Vagina (tissue), 2 donors: Measurements from ENCODE around the gene EHMT1.

Source experiments
- POLR2A ChIP-seq, 2 donors: fragments of 450-650 bp; IDR thresholded peaks; one replicate each; pipeline ENCODE4 v1.6.1; 2017; ENCODE audit warnings: antibody characterized with exemption in 2 of 2, mild to moderate bottlenecking in 2 of 2, moderate library complexity in 2 of 2
- POLR2AphosphoS5 ChIP-seq, 2 donors: sonication (generic); formaldehyde crosslinking; IDR thresholded peaks; one replicate each; pipeline ENCODE4 v1.9.0; 2017; ENCODE audit warnings: antibody characterized with exemption in 2 of 2, mild to moderate bottlenecking in 2 of 2, low read depth in 1 of 2; ENCODE audit not compliant: insufficient read depth in 1 of 2
- TF ChIP-seq, protein P1 (sequence below), 3 experiments: fragments of 450-650 bp in 2 of 3; fragments of 200-600 bp in 1 of 3; sonication (generic) in 1 of 3; IDR thresholded peaks; one replicate each; pipeline ENCODE4 v1.5.1; 2017 to 2019; ENCODE audit warnings: antibody characterized with exemption in 3 of 3, mild to moderate bottlenecking in 2 of 3, moderate library complexity in 2 of 3

DNA sequence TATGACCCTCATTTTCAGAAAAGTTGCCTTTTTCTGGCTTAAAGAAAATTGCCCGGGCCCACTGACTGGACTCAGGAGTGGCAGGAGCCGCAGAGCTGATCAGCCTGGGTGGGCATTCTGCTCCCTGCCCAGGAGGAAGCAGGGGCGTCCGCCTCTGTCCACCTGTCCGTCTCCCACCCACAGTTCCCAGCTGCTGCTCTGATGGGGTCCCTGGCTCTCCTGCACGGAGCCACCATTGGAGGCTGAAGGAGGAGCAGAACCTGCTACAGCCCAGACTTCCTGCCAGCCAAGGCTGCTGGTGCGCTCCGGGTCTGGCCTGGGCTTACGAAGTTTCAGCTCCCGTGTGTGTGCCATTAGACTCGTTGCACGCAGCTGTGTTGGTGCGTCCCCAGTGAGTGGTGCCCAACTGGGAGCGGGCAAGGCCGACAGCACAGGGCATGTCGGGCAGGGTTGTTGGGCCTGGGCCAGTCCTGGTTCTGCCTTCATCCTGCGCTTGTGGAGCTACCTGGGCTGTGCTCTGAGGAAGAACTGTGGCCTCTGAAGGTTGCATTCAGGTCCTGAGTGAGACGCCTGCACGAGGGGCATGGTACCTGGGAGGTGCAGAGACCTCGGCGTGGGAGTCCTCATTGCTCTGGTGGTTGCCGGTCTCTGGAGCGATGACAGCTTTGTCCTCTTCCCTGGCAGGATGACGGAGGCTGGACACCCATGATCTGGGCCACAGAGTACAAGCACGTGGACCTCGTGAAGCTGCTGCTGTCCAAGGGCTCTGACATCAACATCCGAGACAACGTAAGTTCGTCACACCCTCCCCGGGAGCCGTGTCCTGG is 181.6 kb downstream of the EHMT1 start:
- TF ChIP-seq, protein P1, sequence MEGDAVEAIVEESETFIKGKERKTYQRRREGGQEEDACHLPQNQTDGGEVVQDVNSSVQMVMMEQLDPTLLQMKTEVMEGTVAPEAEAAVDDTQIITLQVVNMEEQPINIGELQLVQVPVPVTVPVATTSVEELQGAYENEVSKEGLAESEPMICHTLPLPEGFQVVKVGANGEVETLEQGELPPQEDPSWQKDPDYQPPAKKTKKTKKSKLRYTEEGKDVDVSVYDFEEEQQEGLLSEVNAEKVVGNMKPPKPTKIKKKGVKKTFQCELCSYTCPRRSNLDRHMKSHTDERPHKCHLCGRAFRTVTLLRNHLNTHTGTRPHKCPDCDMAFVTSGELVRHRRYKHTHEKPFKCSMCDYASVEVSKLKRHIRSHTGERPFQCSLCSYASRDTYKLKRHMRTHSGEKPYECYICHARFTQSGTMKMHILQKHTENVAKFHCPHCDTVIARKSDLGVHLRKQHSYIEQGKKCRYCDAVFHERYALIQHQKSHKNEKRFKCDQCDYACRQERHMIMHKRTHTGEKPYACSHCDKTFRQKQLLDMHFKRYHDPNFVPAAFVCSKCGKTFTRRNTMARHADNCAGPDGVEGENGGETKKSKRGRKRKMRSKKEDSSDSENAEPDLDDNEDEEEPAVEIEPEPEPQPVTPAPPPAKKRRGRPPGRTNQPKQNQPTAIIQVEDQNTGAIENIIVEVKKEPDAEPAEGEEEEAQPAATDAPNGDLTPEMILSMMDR (IDR thresholded peaks at IDR 0.05), result no peak
- TF ChIP-seq POLR2AphosphoS5 (IDR thresholded peaks at IDR 0.05; ENCODE audit: insufficient read depth in 1 of 2, low read depth in 1 of 2) (no peak), POLR2A (IDR thresholded peaks at IDR 0.05) (no peak)
